Type B pancreatic cell (in vitro differentiated cells): ENCODE measurements around the gene FARP1. TPM values are rescaled to one million over a fixed set of nuclear protein-coding genes. Genes with fewer than 3 reads are reported as not detected.

Source experiments
- DNase-seq: peaks from one replicate; pipeline ENCODE4 v3.0.0; 2021; ENCODE audit warnings: mixed read lengths; ENCODE audit not compliant: unreplicated experiment; ENCODE audit errors: extremely low spot score
- H3K27ac Mint-ChIP-seq: 2 replicates; pipeline ENCODE4 v1.8.0; 2021; ENCODE audit warnings: mild to moderate bottlenecking, mixed read lengths
- H3K27me3 Mint-ChIP-seq: 2 replicates; pipeline ENCODE4 v1.8.0; 2021; ENCODE audit warnings: mixed read lengths
- H3K36me3 Mint-ChIP-seq: 2 replicates; pipeline ENCODE4 v1.8.0; 2021; ENCODE audit warnings: mixed read lengths
- H3K4me1 Mint-ChIP-seq: one replicate; pipeline ENCODE4 v1.8.0; 2021; ENCODE audit warnings: mixed read lengths; ENCODE audit not compliant: unreplicated experiment
- H3K4me3 Mint-ChIP-seq: 2 replicates; pipeline ENCODE4 v1.8.0; 2021; ENCODE audit warnings: mild to moderate bottlenecking, mixed read lengths
- H3K9me3 Mint-ChIP-seq: 2 replicates; pipeline ENCODE4 v1.8.0; 2021; ENCODE audit warnings: mixed read lengths
- total RNA-seq: library from RNA; stranded (reverse); gene quantifications from 2 replicates; pipeline ENCODE4 v1.2.1, GENCODE V29; 2021; ENCODE audit warnings: low replicate concordance
- TF ChIP-seq, protein P1 (sequence below): fragments of 200-600 bp; sonication (generic); conservative IDR thresholded peaks from 2 replicates; pipeline ENCODE4 v1.5.0; 2021; ENCODE audit warnings: antibody characterized with exemption, mild to moderate bottlenecking

The FARP1 gene
- total RNA-seq, 1 donor from 2014 or later: 195 TPM

DNA sequence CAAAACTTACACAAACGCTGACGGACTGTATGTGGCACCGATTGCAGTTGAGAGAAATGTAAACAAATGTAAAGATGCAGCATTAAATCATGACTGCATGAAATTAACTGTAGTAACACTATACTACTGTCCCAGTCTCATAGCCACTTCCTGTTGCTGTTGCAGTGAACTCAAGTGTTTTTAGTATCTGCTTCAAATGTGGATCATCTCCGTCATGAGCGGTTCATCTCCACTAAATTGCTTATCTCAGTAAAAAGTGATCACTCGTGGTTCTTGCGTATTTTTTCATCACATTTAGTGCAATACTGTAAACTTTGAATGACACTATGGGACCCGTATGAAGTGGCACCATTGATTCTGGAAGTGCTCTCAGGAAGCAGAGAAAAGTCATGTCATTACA, 94.4 kb downstream of the FARP1 start:
- Mint-ChIP-seq H3K27me3 (no peaks in the 10 kb centered on the region), H3K36me3 (peaks cover 26% of the 10 kb centered on the region), H3K4me3 (no peak overlapping the region), H3K27ac (no peak overlapping the region), H3K9me3 (no peaks in the 10 kb centered on the region), H3K4me1 (peaks cover 55% of the 10 kb centered on the region)
- TF ChIP-seq, protein P1, sequence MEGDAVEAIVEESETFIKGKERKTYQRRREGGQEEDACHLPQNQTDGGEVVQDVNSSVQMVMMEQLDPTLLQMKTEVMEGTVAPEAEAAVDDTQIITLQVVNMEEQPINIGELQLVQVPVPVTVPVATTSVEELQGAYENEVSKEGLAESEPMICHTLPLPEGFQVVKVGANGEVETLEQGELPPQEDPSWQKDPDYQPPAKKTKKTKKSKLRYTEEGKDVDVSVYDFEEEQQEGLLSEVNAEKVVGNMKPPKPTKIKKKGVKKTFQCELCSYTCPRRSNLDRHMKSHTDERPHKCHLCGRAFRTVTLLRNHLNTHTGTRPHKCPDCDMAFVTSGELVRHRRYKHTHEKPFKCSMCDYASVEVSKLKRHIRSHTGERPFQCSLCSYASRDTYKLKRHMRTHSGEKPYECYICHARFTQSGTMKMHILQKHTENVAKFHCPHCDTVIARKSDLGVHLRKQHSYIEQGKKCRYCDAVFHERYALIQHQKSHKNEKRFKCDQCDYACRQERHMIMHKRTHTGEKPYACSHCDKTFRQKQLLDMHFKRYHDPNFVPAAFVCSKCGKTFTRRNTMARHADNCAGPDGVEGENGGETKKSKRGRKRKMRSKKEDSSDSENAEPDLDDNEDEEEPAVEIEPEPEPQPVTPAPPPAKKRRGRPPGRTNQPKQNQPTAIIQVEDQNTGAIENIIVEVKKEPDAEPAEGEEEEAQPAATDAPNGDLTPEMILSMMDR: no peak
- no peak for DNase-seq

DNA sequence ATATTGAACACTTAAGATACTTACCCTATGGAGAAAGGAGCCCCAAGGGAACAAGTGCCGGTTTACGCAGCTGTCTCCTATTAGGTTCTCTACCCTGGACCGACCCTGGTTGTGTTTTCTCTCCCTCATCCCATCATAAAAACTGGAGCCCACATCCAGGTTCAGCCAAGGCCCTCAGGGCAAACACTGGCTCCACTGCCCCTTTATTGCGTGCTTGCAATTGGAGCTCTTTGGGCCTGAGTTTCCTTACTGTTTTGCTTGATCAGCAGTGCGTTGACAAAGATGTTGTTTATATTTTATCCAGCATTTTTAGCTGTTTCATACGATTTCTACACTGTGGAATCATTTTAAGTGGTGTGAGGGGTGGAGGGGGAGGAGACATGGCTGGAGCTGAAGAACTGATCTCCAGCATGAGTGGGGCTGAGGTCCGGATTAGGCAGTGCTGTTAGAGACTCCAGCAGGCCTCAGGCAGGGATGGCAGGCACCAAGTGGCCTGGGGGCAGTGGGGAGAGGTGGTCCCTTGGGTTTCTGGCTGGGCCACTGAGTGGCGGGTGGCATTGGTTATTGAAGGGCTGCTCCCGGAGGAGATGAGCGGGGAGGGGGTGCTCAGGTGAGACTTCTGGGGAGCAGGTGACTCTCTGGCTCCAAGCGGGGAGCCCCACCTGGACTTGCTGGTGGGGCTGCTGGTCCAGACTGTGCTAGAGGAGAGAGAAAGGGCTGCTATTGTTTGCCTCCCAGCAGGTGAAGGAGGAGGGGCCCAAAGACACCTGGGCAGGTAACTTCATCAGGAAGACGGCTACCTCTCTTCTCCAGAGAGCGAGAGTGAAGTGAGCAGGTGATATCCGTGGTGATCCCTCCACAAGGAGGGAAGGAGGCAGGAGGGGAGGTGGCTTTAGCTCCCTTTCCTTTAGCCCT, 96.5 kb downstream of the FARP1 start:
- Mint-ChIP-seq H3K27me3 (no peaks in the 10 kb centered on the region), H3K9me3 (no peaks in the 10 kb centered on the region)

DNA sequence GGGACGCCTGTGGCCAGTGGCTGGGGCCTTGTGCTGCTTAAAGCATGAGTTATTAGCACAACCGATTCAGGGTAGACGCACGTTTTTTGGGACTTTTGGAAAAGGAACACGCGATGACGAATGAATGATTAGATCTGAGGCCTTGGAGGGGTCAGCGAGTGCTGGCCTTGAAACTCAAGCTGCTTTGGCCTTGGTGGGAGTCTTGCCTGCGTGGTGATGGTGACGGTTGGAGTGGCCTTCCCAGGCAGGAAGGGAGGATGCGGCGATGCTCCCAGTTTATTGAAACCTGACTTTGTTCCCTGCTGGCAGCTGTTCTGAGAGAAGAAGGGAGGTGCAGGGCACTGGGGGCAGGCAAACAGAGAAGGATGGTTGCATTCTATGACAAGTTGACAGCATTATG, 97.2 kb downstream of the FARP1 start:
- Mint-ChIP-seq H3K27ac (peak overlapping the region; percentile 26), H3K4me1 (peaks cover 62% of the 10 kb centered on the region), H3K9me3 (no peaks in the 10 kb centered on the region), H3K36me3 (peaks cover 24% of the 10 kb centered on the region), H3K27me3 (no peaks in the 10 kb centered on the region), H3K4me3 (no peak overlapping the region)
- no peak for DNase-seq
- TF ChIP-seq, protein P1: no peak

More for the DNA sequence above, 96.5 kb downstream of the FARP1 start:
- peak overlapping the region; percentile 61 for H3K27ac Mint-ChIP-seq
- H3K4me3 Mint-ChIP-seq: peak overlapping the region; percentile 53
- peaks cover 59% of the 10 kb centered on the region for H3K4me1 Mint-ChIP-seq
- H3K36me3 Mint-ChIP-seq: peaks cover 24% of the 10 kb centered on the region
- TF ChIP-seq, protein P1: no peak
- DNase-seq: no peak

DNA sequence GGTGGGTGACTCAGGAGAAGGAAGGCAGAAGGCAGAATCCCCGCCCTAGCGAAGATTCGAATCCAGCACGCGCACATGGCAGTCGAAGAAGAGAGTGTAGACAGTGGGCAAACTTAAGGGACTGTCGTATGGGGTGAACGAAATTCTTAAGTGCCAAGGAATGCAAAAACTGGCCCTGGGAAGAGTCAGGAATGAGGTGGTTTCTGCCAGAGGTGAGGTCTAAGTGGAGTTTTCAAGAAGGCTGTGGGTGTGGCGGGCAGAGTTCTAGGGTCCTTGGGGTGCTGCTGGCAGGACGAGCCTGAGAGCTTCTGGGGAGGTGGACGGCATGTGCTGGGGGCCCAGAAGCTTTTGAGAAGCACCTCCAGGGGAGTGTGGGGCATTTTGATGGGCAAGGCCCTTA, 98.1 kb downstream of the FARP1 start:
- Mint-ChIP-seq H3K4me1 (peaks cover 61% of the 10 kb centered on the region), H3K27me3 (no peaks in the 10 kb centered on the region), H3K9me3 (no peaks in the 10 kb centered on the region), H3K4me3 (no peak overlapping the region), H3K36me3 (peaks cover 28% of the 10 kb centered on the region), H3K27ac (no peak overlapping the region)
- TF ChIP-seq, protein P1: no peak
- no peak for DNase-seq

DNA sequence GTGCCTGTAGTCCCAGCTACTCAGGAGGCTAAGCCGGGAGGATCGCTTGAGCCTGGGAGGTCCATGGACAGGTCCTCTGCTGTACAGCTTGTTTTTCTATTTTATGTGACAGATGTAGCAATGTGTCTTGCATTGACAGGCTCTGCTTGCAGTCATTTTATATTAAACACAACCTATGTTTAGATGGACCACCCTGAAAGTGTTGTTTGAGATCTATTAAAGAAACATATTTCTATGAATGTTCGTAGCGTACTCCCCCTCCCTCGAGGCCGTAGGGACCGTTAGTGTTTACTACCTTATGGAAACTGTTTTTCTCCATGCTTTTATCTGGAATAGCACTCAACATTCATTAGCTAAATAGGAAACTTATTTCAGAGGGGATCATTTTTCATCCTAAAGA, 99.1 kb downstream of the FARP1 start:
- Mint-ChIP-seq H3K4me1 (peaks cover 58% of the 10 kb centered on the region), H3K4me3 (no peak overlapping the region), H3K27ac (no peak overlapping the region), H3K9me3 (no peaks in the 10 kb centered on the region), H3K36me3 (peaks cover 28% of the 10 kb centered on the region), H3K27me3 (no peaks in the 10 kb centered on the region)
- TF ChIP-seq, protein P1: no peak
- no peak for DNase-seq
